ENCODE measurements around the gene CHERP.

GRCh38 chr19:16495982-16496612 lies 46.1 kb downstream of the CHERP start, which contains the start of the genes C19orf44 and CALR3:
- TF ChIP-seq POLR2A (IDR thresholded peaks at IDR 0.05) (peak; percentile 32 to 40), CTCF (IDR thresholded peaks at IDR 0.05) (peak in 3 of 6 experiments; percentile 15 to 43 (median 42))

Data from Peyer's patch (tissue), 4 donors.